Measurements from ENCODE around the gene LDHA.

GRCh38 chr11:18408558-18409291, 14.4 kb downstream of the LDHA start:
- TF ChIP-seq GATAD2A (IDR thresholded peaks at IDR 0.05) (no peak), HNRNPLL (IDR thresholded peaks at IDR 0.05; ENCODE audit: low read depth, low read length, poor library complexity, severe bottlenecking) (no peak), ZNF766 (CRISPR knock-in tag; conservative IDR thresholded peaks at IDR 0.05) (no peak), ZBTB1 (CRISPR knock-in tag; IDR thresholded peaks at IDR 0.05; ENCODE audit: borderline replicate concordance, low read depth) (no peak), PHB2 (IDR thresholded peaks at IDR 0.05; ENCODE audit: low read depth) (no peak), RNF2 (IDR thresholded peaks at IDR 0.05) (no peak), POLR2A (conservative IDR thresholded peaks at IDR 0.05) (peak; percentile 67; the same call in 1 of the 2 replicates), E4F1 (CRISPR knock-in tag; IDR thresholded peaks at IDR 0.05; ENCODE audit: borderline replicate concordance) (no peak), PRMT5 (CRISPR knock-in tag; IDR thresholded peaks at IDR 0.05) (no peak), HMG20B (CRISPR knock-in tag; IDR thresholded peaks at IDR 0.05) (no peak), ZNF24 (IDR thresholded peaks at IDR 0.05) (no peak)
- TF ChIP-seq, protein P1, sequence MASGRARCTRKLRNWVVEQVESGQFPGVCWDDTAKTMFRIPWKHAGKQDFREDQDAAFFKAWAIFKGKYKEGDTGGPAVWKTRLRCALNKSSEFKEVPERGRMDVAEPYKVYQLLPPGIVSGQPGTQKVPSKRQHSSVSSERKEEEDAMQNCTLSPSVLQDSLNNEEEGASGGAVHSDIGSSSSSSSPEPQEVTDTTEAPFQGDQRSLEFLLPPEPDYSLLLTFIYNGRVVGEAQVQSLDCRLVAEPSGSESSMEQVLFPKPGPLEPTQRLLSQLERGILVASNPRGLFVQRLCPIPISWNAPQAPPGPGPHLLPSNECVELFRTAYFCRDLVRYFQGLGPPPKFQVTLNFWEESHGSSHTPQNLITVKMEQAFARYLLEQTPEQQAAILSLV (tag; IDR thresholded peaks at IDR 0.05), result no peak
- TF ChIP-seq, protein P2, sequence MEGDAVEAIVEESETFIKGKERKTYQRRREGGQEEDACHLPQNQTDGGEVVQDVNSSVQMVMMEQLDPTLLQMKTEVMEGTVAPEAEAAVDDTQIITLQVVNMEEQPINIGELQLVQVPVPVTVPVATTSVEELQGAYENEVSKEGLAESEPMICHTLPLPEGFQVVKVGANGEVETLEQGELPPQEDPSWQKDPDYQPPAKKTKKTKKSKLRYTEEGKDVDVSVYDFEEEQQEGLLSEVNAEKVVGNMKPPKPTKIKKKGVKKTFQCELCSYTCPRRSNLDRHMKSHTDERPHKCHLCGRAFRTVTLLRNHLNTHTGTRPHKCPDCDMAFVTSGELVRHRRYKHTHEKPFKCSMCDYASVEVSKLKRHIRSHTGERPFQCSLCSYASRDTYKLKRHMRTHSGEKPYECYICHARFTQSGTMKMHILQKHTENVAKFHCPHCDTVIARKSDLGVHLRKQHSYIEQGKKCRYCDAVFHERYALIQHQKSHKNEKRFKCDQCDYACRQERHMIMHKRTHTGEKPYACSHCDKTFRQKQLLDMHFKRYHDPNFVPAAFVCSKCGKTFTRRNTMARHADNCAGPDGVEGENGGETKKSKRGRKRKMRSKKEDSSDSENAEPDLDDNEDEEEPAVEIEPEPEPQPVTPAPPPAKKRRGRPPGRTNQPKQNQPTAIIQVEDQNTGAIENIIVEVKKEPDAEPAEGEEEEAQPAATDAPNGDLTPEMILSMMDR (IDR thresholded peaks at IDR 0.05 in 2 of 3, conservative IDR thresholded peaks at IDR 0.05 in 1 of 3; ENCODE audit: insufficient read depth in 2 of 3, low read depth in 1 of 3, low read length in 3 of 3), result no peak
- TF ChIP-seq, protein P3, sequence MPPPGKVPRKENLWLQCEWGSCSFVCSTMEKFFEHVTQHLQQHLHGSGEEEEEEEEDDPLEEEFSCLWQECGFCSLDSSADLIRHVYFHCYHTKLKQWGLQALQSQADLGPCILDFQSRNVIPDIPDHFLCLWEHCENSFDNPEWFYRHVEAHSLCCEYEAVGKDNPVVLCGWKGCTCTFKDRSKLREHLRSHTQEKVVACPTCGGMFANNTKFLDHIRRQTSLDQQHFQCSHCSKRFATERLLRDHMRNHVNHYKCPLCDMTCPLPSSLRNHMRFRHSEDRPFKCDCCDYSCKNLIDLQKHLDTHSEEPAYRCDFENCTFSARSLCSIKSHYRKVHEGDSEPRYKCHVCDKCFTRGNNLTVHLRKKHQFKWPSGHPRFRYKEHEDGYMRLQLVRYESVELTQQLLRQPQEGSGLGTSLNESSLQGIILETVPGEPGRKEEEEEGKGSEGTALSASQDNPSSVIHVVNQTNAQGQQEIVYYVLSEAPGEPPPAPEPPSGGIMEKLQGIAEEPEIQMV (tag; conservative IDR thresholded peaks at IDR 0.05; ENCODE audit: low read depth), result no peak
